Fibroblast of peridontal ligament (primary cell): Measurements from ENCODE around the gene PLXNB1.

Experiments used
- DNase-seq: peaks from one replicate; pipeline ENCODE4 v3.0.0-alpha.2; 2010; ENCODE audit errors: extremely low read depth

Gene PLXNB1

DNA sequence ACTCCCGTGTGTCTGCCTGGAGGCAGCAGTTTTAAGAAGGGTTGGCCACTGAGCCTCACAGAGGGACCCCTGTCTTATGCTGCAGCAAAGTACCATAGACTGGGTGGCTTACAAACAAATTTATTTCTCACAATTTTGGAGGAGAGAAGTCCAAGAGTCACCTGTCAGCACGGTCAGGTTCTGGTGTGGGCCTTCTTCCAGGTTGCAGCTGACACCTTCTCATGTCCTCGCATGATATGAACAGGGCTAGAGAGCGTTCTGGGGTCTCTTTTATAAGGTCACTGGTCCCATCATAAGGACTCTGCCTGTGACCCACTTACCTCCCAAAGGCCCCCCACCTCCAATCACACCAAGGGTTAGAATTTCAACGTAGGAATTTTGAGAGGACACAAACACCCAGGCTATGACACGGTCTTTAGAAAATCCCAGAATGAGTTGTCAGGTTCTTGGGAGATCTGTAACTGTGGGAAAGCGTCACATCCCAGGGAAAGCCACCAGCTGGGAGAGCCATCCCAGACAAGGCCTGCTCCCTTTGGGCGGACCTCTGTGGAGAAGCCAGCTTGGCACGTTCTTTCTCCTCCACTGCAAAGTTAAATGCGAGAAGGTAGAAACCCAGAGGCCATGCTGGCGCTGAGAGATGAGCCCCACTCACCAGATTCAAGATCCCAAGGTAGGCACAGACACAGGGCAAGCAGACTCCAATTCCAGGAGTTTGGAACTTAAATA lies 58.1 kb downstream of the PLXNB1 start, which contains the start of gene FBXW12:
TSS of gene FBXW12 (plus strand) at position 569 of the 726 bp plus-strand sequence. CDS start 549 bp downstream, outside the sequence.
- no peak for DNase-seq

DNA sequence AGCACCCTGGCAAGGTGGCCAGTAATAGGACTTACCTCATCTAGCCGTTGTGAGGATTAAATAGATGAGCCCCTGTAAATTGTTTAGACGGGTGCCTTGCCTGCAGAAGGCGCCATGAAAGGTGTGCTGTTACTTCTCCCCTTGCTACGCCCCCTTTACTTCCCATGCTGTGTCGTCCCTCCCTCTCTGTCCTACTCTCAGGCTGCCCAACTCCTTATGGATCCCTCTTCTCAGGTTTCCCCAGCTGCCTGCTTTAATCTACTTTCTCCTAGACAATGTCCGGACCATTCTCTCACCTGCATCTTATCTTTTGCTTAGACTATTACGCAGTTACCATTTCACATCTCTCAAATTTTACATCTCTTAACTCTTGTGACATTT lies 59.6 kb downstream of the PLXNB1 start:
- no peak for DNase-seq

GRCh38 chr3:48369693-48370332 lies 60.1 kb downstream of the PLXNB1 start:
- no peak for DNase-seq

DNA sequence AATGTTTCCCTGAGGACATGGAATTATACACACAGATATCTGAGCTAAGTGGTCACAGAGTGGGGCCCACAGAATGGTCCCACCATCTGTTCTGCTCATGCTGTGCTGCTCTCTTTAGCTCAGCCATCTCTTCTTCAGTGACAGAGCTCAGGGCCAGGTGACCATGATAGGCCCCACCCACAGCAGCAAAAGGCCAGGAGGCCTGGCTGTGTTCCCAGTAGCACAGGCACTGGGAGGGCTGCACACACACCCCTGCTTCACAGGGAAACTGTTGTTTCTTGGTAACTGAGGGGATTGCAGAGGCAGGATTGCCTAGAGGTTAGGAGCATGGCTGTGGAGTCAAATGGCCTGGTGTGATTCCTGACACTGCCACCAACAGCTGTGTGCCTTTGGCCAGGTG lies 62.7 kb downstream of the PLXNB1 start:
- no peak for DNase-seq

DNA sequence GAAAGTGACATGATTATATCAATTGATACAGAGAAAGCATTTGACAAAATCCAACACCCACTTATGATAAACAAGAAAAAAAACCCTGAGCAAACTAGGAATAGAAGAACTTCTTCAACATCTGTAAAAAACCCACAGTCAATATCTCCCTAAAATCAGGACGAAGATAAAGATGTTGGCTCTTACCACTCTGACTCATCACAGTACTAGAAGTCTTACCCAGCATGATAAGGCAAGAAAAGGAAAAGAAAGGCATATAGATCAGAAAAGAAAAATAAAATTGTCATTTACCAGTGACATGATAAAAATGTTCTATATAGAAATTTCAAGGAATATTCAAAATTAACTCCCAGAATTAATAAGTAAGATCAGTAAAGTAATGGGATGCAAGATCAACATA lies 65.0 kb downstream of the PLXNB1 start:
- DNase-seq = no peak

DNA sequence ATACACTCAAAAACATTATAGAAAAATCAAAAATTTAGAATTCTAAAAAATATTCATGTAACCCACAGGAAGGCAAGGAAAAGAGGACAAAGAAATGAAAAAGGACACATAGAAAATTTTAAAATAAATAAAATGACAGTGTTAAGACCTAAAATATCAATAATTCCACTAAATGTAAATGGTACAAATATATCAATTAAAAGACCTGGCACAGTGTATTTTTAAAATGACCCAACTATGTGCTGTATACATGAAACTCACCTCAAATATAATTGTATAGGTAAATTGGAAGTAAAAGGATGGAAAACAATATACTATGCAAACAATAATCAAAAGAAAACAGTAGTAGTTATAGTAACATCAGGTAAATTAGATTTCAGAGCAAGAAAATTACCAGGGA lies 68.0 kb downstream of the PLXNB1 start:
- no peak for DNase-seq

DNA sequence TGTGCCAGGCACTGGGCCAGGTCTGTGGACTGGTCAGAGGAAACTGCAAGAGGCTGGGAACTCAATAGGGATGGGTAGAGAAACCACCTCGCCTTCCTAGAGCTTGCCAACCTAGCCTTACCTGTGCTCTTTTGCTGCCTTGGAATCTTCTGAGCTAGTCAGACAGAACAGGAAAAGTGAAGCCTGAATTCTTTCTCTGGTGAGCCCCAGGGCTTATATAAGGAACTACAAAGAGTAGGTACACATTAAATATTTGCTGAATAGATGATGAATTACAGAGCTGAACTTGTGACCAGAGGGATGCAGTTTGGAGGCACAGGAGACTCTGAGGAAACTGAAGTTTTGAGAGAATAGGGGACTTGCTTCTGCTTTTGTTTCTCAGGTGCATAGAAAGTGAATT lies 73.5 kb downstream of the PLXNB1 start:
- no peak for DNase-seq

DNA sequence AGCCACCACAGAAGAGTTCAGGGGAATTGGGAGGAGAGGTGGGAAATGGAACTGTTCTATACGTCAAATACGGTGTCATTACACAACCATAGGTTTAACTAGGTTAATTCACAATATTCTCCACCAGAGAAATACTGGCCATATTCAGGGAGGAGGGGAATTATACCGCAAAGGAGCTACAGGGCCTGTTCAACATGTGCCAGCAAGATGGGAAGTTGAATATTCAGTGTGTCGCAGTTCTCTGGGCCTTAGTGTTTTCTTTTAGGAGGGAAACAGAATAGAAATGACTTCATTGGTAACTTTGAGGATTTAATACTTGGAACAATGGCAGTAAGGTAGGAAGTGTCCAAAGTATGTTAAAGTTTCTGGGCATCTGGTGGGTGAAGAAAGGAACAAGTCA lies 75.9 kb downstream of the PLXNB1 start:
- DNase-seq = no peak
